Measurements from ENCODE around the gene AHNAK2.
"Not testable (repeated sequence)": the region's sequence is repeated elsewhere in the genome, so short reads cannot be mapped to it uniquely, and the experiment has no call there.

AHNAK2 gene

DNA sequence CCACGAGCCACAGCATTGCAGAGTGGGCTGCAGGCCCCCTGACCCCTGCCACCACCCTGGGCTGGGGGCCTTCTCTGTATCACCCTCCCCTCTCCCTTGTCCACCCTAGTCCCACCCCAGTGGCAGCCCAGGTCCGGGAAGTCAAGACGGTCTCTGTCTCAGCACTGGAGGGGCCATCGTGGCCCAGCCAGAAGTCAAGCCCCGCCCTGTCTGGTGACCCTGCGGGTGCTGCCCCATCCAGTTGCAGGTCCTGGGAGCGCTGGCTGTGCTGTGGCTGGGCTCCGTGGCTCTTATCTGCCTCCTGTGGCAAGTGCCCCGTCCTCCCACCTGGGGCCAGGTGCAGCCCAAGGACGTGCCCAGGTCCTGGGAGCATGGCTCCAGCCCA lies 50.8 kb downstream of the AHNAK2 start:
- no peak for DNase-seq (ENCODE audit: low read depth in 2 of 2)

DNA sequence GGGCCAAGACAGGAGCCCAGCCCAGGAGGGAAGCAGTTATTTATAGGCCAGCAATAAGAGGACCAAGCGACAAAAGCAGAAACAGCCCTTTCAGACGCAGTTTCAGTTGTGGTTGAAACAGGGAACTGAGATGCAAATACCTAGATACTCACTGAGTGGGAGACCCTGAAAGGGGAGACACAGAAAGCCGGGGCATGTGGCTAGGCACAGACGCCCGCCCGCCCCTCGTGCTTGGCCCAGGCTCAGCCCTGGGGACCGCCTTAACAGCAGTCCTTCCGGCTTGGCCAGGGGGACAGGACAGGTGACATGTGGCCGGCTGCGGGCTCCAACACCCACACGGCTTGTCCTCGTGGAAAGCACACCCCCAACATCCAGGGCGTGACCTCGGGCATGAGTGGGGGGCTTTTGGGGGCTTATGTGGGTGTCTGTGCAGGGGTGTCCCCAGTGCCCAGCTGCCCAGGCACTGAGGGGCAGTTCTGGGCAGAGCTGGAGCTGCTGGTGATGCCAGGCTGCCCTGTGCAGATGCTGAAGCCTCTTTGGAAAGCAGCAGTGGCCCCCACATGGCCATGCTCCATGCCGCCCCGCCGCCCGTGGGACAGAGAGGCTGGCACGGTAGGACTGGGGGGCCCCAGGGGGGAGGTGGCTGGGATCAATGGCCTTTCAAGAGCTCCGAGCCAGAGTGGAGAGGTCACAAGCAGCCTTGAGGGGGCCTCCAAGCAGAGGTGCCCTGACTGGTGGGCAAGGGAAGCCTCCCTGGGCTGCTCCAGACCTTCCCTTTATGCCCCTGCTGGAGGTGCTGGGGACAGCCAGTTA lies 51.3 kb downstream of the AHNAK2 start:
- no peak for DNase-seq (ENCODE audit: low read depth in 2 of 2)

DNA sequence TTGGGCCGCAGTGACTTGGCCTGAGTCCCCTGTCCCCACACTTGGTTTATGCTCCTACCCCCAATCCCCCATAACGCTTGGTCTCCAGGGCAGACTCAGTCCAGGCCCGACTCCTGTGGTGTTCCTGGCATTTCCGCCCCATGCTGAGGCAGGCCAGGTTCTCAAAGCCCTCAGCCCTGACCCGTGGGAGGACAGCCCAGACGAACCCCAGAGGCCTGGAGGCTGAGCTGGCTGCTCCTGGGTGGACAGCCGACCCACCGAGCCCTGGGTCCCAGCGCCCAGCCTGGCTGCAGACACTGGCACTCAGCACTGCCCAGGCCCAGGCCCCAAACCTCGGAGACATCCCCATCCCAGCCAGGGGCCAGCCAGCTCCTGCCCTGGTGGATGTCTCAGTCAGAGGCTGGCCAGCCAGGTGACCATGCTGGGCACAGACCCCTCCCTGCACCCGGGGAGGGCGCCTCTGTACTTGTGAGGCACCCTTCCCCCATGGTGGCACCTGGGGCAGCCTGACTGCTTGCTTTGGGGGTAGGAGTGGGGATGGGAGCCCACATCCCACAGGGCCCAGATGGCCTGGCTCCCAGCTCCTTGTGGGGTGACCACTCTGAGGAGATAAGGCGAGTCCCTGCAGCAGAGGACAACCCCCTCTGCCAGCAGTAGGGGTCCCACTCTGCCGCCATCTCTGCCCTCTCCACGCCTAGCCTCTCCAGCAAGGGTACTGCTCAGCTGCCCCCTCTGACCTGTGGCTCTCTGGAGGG lies 52.1 kb downstream of the AHNAK2 start:
- DNase-seq (ENCODE audit: low read depth in 2 of 2) = no peak

DNA sequence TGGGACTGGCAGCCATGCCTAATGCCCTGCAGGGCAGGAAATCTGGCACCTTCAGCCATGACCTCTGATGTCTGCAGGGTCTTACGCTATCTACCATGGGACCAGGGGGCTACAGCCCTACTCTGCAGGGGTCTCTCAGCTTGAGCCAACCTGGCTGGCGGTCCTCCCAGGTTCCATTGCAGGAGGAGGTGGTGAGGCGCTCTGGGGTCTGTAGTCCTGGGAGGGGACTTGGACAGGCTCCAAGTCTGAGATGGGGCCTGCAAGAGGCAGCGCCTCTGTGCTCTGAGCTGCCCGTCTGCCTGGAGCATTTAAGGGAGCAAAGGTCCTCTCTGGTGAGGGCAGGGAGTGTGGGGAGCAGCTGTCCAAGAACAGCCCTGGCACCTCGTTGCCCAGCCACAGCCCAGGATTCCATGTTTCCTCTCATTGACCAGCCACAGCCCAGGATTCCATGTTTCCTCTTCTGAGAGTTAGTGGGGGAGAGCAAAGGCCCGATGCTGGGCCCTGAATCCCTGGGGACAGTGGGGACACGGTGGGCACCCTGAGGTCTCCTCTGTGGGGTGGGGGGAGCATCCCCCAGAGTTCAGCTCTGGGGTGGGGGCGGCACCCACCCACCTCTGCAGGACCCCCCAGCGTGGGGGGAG lies 52.8 kb downstream of the AHNAK2 start:
- no peak for DNase-seq (ENCODE audit: low read depth in 2 of 2)

DNA sequence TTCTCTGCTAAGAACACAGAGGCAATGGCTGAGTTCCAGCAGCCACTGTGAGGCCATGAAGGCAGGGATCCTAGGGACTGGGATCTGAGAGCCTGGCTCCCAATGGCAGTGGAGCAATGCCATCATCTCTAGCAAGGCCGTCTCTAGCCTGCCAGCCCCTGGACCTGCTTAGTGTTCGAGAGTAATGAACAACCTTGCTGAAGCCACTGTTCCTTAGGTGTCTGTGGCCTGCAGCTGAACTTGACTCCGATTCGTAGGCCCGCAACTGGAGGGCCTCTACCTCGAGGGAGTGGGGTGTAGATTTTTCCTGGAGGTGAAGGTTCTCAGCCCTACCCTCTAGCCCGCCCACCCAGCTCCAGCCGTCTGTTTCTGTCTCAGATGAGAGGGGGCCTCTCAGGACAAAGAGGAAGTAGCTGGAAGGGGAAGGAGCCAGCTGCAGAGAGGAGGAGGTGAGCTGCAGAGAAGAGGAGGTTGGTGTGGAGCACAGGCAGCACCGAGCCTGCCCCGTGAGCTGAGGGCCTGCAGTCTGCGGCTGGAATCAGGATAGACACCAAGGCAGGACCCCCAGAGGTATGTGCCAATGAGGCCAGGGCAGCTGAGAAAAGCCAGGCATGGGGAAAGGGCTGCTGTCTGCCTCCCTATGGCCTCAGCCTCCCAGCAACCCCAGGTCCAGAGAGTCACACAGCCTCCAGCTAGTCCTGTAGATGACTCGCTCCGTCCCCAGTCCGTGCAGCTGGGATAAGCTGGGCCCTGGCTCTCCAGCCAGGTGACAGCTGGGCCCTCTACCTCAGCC lies 53.6 kb downstream of the AHNAK2 start, which contains the start of gene PLD4:
Gene PLD4, plus strand, starts transcription at position 459 of the 793 bp plus-strand sequence. CDS start 2,262 bp downstream, outside the sequence.
- no peak for DNase-seq (ENCODE audit: low read depth in 2 of 2)

DNA sequence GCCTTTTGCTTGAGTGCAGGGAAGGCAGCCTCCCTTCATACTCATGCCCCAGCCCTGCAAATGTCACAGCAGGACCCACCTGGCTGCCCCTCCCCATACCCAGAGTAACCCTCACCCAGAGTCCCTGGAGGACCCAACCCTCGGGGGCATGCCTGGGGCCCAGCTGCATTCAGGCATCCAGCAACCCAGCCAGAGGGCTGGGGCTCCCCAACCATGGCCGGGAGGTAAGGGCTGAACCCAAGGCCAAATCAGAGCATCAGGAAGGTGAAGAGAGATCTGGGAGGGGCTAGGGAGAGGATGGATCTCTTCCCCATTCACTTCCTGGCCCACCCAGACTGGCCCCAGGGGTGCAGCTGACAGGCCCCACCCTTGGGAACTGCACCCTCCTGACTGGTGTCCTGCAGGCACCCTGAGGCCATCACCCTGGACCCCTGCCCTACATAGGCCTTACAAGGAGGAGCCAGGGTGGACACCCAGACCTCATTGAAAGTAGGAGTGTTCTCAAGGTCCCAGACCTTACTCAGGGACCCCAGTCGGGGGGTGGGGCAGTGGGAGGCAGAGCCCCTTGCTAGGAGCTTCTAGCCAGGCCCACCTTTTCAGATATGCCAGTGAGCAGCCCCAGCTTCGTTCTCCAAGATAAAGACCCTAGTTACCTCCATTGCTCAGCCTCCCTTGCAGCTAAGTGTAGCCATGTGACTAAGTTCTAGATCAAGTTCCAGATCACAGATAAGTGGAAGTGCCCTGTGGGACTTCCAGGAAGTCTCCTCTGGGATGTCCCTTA lies 54.3 kb downstream of the AHNAK2 start:
- no peak for DNase-seq (ENCODE audit: low read depth in 2 of 2)

DNA sequence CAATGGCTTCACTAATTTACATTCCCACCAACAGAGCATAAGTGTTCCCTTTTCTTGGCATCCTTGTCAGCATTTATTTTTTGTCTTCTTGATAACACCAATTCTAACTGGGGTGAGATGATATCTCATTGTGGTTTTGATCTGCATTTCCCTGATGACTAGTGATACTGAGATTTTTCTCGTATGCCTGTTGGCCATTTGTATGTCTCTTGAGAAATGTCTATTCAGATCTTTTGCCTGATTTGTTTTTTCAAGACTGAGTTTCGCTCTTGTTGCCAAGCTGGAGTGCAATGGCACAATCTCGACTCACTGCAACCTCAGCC lies 58.2 kb downstream of the AHNAK2 start:
- DNase-seq (ENCODE audit: low read depth in 2 of 2) = no peak

DNA sequence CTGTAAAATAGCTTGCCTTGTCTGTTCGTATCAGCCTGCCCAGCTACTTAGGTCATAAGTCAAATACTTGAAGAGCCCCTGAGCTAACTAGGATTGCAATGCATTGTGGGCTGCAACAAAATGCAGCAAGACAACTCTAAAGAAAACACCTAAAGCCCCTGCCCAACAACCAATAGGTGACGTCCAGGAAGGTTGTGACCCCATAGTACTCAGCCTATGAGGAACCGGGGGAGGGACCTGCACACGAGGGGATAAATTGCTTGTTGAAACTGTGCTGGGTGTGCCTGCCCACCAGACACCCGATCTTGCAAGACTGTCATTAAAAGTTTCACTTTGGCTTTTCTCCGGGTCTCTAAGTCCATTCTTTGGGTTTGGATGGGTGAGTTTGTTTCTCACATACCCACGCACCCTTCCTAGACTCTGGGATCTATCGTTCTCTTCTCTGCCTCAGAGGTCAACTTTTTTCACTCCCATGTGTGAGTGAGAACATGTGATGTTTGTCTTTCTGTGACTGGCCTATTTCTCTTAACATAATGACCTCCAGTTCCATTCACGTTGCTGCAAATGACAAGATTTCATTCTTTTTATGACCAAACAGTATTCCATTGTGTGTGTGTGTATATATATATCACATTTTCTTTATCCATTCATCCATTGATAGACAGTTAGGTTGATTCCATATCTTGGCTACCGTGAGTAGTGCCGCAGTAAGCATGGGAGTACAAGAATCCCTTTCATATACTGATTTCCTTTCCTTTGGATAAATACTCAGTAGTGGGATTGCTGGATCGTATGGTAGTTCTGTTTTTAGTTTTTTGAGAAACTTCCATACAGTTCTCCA lies 58.8 kb downstream of the AHNAK2 start:
- DNase-seq (ENCODE audit: low read depth in 2 of 2) = not testable (repeated sequence)

DNA sequence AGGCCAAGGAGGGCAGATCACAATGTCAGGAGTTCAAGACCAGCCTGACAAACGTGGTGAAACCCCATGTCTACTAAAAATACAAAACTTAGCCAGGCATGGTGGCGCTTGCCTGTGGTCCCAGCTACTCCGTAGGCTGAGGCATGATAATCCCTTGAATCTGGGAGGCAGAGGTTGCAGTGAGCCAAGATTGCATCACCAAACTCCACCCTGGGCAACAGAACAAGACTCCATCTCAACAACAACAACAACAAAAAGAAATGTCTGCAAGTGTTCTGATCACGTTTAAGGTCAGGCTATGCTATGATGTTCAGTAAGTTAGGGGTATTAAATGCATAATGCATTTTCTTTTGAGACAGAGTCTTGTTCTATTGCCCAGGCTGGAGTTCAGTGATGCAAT lies 60.2 kb downstream of the AHNAK2 start:
- DNase-seq (ENCODE audit: low read depth in 2 of 2) = no peak

DNA sequence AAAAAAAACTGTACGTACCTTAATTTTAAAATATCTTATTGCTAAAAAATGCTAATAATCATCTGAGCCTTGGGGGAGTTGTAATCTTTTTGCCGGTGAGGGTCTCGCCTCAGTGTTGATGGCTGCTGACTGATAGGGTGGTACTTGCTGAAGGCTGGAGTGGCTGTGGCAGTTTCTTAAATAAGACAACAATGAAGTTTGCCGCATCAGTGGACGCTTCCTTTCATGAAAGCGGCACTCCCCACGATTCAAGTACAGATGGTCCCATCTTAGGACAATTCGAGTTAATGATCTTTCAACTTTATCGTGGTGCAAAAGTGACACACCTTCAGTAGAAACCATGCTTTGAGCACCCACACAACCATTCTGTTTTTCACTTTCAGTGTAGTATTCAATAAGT lies 61.1 kb downstream of the AHNAK2 start:
- DNase-seq (ENCODE audit: low read depth in 2 of 2) = no peak

DNA sequence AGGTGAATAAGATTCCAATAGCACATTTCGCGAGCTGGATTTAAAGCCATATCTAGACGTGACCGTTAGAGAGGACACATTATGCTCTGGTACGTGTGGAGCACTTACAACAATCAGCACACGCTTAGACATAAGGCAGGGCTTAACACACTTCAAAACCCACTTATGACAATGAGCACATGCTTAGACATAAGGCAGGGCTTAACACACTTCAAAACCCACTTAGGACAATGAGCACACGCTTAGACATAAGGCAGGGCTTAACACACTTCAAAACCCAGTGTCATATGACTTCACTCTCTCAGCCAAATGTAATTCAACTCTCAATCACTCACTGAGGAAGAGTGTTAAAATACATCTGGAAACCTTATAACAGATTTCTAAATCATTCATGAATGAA lies 64.7 kb downstream of the AHNAK2 start:
- no peak for DNase-seq (ENCODE audit: low read depth in 2 of 2)

DNA sequence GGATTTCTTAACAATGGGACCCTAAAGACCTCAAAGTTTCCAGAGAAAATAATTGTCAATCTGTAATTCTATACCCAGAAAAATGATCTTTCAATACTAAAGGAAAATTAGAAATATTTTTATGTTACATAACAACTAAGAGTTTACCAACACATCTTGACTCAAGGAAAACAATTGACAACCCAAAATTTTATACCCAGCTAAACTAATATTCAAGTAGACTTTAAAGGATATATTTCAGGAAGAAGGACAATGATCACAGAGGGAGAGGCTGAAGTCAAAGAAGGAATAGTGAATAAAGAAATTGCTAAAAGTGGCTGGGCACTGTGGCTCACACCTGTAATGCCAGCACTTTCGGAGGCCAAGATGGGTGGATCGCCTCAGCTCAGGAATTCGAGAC lies 66.1 kb downstream of the AHNAK2 start:
- DNase-seq (ENCODE audit: low read depth in 2 of 2) = no peak

DNA sequence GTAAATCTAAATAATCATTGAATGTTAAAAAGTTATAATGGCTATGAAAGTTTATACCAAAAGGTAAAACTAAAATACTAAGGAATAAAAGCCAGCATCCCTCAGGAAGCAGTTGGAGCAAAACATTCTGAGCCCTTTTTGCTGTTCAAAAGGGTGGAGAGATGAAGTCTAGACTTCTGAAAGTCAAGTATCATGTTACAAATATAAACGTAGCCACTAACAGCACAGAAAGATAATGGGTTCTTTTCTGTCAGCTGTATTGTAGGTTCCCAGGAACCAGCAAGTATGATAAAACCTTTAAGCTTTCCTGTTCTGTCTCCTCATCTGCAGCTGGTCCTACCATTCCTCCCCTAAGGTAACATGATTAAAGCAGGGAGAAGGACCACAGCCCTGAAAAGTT lies 69.9 kb downstream of the AHNAK2 start:
- DNase-seq (ENCODE audit: low read depth in 2 of 2) = no peak

DNA sequence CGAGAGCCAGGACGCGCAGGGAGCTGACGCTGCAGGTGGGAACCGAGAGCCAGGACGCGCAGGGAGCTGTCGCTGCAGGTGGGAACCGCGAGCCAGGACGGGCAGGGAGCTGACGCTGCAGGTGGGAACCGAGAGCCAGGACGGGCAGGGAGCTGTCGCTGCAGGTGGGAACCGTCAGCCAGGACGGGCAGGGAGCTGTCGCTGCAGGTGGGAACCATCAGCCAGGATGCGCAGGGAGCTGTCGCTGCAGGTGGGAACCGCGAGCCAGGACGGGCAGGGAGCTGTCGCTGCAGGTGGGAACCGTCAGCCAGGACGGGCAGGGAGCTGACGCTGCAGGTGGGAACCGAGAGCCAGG lies 72.6 kb downstream of the AHNAK2 start:
- DNase-seq (ENCODE audit: low read depth in 2 of 2) = not testable (repeated sequence)

DNA sequence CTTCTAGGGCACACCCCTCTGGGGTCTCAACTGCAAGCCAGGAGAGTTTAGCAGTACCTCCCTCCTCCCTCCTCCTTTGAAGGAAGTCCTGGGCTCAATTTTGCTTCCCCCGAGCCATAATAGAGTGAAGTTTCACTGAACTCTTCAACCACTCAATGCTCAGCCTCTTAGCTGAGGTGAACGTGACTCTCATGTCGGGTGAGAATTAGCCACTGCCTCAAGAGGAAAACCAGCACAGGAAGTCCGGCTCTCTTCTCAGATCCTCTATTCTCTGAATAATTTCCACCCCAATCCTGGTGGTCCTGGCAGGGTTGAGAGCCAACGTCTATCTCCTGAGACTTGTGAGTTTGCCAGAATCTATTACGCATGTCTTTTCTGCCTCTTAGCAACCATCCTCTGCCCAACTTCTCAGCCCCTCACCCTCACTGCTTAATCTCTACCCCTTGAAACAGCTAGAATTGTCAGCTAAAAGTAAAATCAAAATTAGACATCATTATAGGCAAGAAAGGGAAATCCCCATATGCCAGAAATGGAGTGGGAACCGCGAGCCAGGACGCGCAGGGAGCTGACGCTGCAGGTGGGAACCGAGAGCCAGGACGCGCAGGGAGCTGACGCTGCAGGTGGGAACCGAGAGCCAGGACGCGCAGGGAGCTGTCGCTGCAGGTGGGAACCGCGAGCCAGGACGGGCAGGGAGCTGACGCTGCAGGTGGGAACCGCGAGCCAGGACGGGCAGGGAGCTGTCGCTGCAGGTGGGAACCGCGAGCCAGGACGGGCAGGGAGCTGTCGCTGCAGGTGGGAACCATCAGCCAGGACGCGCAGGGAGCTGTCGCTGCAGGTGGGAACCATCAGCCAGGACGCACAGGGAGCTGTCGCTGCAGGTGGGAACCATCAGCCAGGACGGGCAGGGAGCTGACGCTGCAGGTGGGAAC lies 73.3 kb downstream of the AHNAK2 start:
- DNase-seq (ENCODE audit: low read depth in 2 of 2) = not testable (repeated sequence)

DNA sequence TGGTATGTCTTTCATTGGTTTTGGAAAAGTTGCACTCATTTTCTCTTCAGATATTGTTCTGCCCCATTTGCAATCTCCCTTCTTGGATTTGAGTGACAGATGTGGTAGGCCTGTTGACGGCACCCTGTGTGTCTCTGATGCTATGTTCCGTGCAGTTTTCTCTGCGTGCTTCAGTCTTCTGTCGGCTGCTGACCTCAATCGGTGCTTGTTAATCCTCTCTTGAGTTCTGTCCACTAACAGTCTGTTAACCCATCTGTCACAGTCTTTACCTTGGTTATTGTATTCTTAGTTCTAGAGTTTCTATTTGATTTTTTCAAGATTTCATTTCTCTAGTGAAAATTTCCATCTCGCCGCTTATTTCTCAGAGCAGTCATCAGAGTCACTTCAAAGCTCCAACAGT lies 74.2 kb downstream of the AHNAK2 start:
- no peak for DNase-seq (ENCODE audit: low read depth in 2 of 2)

DNA sequence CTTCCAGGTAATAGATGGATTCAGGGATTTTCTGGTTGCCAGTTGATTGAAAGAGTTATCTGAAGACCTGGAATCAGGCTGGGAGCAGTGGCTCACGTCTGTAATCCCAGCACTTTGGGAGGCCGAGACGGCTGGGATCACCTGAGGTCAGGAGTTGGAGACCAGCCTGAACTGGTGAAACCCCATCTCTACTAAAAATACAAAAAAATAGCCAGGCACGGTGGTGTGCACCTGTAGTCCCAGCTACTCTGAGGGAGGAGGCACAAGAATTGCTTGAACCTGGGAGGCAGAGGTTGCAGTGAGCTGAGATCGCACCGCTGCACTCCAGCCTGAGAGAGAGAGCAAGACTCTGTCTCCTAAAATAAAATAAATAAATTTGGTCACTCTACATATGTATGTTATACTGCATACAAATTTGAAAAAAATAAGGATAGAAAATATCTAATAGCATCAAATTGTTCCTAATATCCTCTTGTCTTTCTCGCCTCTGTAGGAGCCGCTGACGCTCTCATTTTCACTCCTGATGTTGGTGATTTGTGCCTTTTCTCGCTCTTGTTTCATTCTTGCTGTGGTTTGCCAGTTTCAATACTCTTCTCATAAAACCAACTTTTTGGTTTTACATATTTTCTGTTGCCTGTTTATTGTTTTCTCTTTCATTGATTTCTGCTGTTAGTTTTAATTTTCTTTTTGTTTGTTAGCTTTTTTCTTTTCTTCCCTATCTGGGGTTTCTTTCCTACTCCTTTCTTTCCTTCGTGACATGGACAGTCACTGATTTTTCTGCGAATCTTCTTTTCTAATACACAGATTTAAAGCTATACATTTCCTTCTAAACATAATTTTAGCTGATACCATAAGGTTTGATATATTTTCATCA lies 77.3 kb downstream of the AHNAK2 start:
- DNase-seq (ENCODE audit: low read depth in 2 of 2) = no peak

DNA sequence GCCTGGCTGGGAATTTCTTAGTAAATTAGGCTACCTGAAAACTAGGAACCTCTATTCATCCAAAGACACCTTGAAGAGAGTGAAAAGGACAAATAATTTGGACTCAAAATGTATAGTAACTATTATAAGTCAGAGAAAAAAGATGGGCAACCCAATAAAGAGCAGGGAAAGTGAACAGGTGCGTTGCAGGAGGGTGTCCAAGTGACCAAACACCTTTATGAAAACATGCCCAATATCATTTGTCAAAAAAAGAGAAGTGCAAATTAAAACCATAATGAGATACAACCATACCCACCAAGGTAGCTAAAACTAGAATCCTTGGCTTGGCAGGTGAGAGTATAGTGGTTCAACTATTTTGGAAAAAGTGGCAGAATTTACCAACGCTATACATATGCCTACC lies 78.4 kb downstream of the AHNAK2 start:
- no peak for DNase-seq (ENCODE audit: low read depth in 2 of 2)
